HG02973 (cell line): ENCODE results near the gene KRT17.

Experiments
- ATAC-seq: cut with Tn5 transposase; IDR thresholded peaks from one replicate; pipeline ENCODE4 v1.9.1; 2021; ENCODE audit warnings: moderate library complexity; ENCODE audit not compliant: unreplicated experiment

KRT17 gene

GRCh38 chr17:41624208-41625101, at the start of gene KRT17:
Gene KRT17, minus strand, starts transcription at chr17:41624575. Its CDS starts 66 bp downstream, at chr17:41624509.
- no peak for ATAC-seq

GRCh38 chr17:41672153-41672552, 47.8 kb upstream of the KRT17 start:
- ATAC-seq, result no peak

- ATAC-seq, result no peak
These were observed 43.1 kb upstream of the KRT17 start for GRCh38 chr17:41667280-41668041.

- ATAC-seq, result peak; percentile 40
These were observed 42.4 kb upstream of the KRT17 start for GRCh38 chr17:41666708-41667279.

GRCh38 chr17:41666237-41666641, 41.9 kb upstream of the KRT17 start:
- ATAC-seq, result peak; percentile 24

- ATAC-seq, result peak; percentile 59
These were observed 41.3 kb upstream of the KRT17 start for GRCh38 chr17:41665566-41666236.

DNA sequence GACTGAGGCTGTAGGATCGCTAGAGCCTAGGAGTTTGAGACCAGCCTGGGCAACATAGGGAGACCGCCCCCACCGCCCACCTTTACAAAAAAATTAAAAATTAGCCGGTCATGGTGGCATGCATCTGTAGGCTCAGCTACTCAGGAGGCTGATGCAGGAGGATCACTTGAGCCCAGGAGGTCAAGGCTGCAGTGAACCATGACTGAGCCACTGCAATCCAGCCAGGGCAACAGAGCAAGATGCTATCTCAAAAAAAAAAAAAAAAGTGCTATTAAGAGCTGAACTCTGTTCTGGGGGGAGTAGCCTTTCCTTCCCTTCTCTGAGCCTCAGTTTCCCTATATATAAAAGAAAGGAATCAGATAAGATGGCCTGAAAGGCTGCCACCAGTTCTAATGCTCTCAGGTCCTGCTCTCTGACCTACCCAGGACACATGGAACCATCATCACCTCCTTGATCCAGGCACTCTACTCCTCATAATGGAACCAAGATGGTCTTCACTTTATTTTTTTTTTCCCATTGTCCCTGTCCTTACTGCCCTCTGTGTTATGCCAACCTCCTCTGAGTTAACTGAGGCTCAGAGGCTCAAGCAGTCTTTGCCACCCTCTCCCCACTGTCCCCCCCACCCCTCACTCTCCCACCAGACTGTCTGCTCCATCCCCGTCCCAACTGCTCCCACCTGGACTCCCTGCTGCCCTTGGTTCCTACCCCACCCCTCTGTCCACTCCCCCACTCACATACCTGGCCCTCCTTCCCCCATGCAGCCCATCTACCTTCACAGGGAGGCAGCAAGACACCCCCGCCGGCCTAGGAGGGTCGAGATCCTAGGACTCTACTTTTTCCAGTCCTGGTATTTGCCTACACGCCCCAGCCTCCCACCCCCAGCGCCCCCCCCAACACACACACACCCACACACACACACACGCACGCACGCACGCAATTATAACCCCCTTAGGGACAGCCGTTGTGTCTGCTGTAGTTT, 40.5 kb upstream of the KRT17 start:
- no peak for ATAC-seq

GRCh38 chr17:41664172-41664457, 39.7 kb upstream of the KRT17 start:
- ATAC-seq, result no peak

GRCh38 chr17:41663451-41664171, 39.2 kb upstream of the KRT17 start:
- ATAC-seq, result no peak

GRCh38 chr17:41660221-41660711, 35.9 kb upstream of the KRT17 start:
- no peak for ATAC-seq

- ATAC-seq, result no peak
These were observed 35.2 kb upstream of the KRT17 start for GRCh38 chr17:41659427-41660212.

DNA sequence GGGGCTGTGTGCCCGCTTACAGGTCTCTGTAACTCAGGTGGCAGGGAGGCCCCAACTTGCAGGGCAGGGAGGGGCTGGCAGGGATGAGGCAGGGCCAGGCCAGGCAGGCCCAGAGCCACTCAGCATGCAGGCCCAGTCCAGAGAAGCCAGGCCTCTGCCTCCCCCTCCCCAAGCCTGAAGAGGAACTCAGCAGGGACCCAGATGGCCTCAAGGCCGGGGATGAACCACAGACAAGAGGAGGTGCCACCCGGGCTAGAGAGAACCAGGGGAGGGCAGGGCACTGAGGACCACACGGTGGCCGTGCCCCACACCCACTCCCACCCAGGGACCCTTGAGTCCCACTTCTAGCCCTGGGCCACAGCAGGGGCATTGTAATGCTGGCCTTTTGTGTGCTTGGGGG, 34.5 kb upstream of the KRT17 start:
- ATAC-seq, result no peak

DNA sequence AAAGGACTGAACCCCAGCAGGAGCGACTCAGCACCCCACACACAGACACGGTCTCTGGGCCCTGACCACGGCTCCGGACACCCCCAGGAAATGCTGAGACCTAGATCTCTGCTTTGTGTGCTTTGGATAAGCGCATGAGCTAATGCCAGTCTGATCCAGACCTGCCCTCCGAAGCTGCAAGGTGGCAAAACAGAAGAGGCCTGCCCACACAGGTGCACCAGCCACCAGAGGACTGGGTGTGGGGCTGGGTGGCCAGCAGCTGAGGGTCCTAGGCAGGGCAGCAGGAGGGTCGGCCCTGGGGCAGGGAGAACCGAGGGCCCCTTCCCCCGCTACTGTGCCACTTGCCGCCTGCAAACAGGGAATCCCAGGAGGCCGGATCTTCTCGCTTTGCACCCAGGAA, 33.6 kb upstream of the KRT17 start:
- no peak for ATAC-seq

- no peak for ATAC-seq
These were observed 32.9 kb upstream of the KRT17 start for GRCh38 chr17:41657176-41657754.

- ATAC-seq, result no peak
These were observed 32.1 kb upstream of the KRT17 start for GRCh38 chr17:41656249-41657023.

DNA sequence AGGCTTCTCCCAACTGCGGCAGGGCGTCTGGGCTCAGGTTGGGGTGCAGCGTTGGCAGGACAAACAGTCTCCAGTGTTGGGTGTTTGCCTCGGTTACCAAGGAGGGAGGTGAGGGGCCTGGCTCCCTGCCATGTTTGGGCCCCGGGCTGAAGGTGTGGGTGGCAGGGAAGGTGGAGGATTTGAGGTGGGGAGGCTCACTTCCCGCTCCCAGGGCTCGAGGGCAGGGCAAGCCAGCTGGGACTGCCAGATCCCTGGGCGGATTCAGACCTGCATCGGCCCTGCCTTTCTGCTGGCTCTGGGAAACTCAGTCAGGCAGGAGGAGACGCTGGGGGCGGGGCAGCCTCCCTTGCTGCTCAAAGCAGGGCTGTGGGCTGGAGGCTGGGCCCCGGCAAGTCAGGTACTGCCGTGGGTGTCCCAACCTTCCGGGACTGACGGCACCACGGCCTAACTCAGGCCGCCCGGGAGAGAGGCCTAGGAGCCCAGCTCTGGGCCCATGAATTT, 31.3 kb upstream of the KRT17 start:
- ATAC-seq, result no peak
